DMS79 treated with DMSO at 0.1 percent for 48 hours (cell line): ENCODE data around the gene KREMEN2.
"Not testable (repeated sequence)": the region's sequence is repeated elsewhere in the genome, so short reads cannot be mapped to it uniquely, and the experiment has no call there.

Experiments used
- DNase-seq: peaks from one replicate; lab custom pipeline; 2025; lab: John Stamatoyannopoulos, UW

The KREMEN2 gene

DNA sequence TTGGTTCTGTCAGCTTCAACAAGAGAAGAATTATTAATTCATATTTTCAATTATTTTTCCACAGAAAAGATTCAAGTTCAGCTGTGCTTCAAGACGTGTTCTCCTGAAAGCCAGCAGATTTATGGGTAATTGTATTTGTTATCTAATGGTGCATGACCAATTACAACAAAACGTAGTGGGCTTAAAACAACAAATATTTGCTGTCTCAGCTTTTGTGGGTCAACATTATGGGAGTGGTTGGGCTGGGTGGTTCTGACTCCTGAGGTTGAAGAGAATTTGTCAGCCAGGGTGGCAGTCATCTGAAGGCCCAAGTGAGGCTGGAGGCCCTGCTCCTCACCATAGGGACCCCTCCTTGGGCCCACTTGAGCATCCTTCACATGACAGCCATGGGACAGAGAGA is 24.1 kb upstream of the KREMEN2 start:
- peak; percentile 56 for DNase-seq

DNA sequence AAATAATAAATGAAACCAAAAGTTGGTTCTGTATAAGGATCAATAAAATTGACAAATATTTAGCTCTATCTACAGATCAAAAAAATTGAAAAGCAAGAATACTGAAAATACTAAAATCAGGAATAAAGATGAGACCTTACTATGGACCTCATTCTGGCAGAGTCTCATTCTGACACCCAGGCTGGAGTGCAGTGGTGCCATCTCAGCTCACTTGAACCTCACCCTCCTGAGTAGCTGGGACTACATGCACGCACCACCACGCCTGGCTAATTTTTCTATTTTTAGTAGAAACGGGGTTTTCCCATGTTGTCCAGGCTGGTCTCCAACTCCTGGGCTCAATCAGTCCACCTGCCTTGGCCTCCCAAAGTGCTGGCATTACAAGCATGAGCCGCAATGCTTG is 22.0 kb upstream of the KREMEN2 start:
- no peak for DNase-seq

DNA sequence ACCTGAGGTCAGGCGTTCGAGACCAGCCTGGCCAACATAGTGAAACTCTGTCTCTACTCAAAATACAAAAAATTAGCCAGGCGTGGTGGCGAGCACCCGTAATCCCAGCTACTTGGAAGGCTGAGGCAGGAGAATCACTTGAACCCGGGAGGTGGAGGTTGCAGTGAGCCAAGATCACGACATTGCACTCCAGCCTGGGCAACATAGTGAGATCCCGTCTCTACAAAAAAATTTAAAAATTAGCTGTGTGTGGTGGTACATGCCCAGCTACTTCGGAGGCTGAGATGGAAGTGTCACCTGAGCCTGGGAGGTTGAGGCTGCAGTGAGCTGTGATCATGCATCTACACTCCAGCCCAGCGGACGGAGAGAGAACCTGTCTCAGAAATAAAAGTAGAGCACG is 20.4 kb upstream of the KREMEN2 start:
- DNase-seq = not testable (repeated sequence)

DNA sequence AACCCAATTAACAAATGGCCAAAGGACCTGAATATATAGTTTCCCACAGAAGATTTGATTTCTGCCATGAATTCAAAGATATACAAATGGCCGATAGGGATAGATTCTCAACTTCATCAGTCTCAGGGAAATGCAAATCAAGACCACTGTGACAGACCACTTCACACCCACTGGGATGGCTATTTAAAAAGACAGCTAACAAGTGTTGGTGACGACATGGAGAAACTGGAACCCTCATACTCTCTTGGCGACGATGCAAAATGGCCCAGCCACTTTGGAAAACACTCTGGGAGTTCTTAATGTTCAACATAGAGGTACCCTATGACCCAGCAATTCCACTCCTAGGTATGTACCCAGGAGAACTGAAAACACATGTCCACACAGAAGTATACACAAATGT is 17.4 kb upstream of the KREMEN2 start:
- no peak for DNase-seq

DNA sequence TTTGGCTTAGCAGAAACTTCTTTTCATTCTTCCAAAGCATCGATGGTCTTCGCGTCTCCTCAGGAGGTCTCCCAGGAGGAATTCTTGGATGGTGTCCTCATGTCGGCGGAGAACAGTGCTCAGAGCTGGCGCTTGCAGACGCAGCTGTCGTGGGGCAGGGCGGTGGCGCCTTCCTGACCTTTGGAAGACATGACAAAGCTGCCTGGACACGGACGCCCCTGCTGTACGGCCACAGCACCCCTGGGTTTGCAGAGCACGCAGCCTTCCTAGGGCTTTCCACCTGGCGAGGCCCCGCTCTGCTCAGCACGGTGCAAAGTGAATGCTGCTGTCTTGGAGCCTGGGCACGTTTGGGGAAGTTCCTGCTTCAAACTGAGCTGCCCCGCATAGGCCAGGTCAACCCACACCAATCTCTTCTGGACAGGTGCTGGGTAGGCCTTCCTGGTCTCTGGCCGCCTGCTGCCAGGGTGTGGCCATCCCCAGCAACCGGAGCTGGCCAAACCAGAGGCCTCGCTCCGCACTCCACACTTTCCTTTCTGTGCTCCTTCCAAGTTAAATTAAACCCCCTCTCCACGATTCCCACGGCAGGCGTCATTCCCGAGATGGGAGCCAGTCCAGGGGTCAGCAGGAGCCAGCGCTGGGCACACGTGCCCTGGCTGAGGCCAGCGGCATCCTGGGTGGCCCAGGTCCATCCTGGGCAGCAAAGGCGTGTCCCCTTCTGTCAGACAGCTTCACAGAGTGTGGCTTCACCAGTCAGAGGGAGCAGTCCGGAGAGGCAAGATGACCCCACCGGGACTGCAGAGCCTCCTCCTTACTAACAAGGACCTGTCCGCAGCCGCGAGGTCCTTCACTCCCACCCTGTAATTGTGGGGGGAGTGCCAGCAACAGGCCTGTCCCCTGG is 15.0 kb upstream of the KREMEN2 start:
- DNase-seq = no peak

DNA sequence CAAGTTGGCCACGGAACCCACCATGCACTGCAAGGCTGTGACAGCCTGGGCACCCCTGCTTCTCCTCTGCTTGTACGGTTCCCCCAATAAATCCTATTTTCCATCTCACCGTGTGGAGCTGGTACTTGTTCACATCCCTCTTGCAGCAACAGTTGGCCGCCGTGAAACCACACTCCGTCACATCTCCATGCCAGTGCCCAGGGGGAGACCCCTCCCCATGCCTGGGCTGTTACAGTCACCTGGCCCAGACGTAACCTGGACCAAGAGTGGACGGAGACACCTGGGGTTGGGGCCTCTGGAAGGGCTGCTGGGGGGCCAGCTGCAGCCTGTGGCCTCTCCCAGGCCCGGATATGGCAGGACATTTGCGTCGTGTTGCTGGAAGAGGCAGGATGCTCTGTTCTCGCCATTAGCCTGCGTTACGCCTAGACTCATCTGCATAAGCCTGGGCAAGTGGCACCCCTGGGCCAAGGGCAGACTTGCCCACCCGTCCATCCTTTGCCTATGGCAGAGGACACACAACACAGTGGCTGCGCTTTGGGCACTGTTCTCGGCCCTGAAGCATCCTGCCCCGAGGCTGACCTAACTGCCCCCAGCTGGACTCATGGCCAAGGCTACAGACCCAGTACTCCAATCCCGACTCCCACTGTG is 14.2 kb upstream of the KREMEN2 start:
- DNase-seq = no peak

DNA sequence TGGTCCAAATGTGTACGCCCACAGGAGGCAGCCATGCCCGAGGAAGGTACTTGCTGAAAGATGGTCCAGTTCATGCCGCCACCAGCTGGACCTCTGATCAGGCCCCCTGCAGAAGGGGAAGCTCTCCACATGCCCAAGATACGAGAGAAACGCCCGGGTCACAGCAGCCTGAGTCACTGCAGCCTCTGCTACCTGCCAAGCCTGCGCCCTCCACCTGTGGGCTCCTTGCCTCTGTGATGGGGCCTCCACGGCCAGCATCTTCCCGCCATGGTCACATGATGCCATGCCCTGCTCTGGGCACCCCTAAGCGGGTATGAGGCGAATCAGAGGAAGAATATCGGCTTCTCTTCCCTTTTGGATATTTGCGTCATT is 13.7 kb upstream of the KREMEN2 start:
- no peak for DNase-seq

DNA sequence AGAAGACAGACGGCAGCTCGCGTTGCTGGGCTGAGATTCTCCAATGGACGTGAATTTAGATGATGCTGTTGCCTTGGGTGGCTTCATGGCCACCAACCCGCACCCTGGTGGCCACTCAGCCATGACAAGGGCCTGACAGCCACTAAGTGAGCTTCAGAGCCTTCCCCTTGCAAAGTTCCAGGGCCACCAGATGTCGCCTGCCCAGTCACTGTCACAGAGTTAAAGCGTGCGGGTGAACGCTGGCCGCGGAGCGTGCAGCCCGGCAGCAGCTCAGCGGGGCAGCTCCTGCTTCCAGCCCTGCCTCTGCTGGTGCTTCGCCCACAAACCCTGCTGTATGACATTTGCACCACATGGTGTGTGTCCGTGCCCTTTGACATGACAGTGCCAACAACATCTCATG is 13.3 kb upstream of the KREMEN2 start:
- DNase-seq = no peak

DNA sequence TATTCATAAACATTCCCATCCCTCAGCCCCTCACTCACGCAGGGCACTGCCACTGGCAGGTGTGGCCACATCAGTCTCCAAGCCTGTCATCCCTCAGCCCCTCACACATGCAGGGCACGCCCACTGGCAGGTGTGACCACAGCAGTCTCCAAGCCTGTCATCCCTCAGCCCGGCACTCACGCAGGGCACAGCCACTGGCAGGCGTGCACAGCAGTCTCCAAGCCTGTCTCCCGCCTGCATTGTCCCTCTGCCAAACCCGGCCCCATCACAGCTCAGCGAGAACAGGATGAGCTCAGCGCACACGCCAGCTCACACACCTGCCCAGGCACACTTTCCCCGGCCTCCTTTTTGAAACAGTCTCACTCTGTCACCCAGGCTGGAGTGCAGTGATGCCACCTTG is 11.4 kb upstream of the KREMEN2 start:
- peak; percentile 46 for DNase-seq

DNA sequence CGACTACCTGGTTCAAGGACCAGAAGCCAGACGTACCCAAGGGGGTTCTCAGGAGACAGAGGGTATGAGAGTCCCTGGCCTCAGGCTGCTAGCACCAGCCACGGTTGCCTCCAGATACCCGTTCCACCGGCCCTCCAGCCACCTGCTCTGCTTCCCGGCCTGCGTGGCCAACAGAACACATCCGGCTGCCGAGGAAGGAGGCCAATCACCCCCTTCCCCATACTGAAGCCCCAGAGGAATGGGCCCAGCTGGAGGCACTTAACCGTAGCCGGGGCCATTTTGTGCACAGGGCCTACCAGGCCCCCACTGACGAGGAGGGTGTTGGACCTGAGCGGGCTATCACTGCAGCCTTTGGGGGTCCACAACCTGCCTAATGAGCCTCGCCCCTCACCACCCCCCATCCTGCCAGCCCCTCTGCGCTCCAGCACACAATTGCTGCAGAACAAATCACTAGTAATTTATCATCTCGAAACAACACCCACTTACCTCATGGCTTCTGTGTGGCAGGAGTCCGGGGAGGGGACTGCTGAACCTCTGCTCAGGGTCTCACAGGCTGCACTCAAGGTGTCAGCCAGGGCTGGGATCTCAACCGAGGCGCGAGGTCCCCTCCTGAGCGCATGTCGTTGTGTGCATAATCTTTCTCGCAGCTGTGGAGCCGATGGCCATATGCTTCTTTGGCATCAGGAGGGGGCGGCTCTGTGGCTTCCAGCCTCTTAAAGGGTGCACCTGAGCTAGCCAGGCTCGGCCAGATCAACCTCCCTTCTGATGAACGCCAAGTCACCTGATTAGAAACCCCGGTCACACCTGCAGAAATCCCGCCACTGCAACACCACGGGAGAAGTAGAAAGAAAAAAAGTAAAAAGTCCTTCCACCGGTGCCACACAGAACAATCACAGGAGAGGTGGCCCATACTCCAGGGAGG is 10.1 kb upstream of the KREMEN2 start:
- peak; percentile 45 for DNase-seq

DNA sequence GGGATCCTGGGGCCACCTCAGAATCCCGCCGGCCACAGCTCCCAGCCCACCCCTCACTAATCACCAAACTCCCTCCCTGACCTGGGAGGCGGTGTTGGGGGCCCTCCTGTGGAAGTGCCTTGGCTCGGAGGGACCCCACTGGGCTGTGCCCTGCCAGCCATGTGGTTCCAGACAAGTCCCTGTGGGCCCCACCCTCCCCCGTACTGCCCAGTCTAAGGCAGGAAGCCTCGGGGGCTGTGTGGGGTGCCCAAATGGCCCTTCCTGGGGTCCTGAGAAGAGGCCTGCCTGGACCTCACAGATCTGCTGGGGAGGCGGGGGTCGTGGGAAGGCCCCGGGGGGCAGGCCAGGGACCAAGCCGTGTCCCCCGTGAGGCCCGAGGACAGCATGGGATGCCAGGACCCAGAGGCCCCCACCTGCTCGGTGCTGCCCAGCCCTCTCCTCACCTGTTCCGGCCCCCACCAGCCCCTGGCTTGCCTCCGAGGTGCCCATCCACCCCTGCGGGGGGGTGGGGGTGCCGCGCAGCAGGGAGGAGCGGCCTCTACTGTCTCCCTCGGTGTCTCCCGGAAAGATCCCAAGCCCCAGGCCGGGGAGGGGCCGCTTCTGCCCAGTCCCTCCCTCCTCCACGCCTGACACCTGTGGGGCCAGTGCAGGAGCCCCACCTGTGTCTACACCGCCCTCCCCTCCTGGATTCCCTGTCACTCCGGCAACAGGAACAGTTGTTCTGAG is 9.3 kb upstream of the KREMEN2 start:
- DNase-seq = no peak

DNA sequence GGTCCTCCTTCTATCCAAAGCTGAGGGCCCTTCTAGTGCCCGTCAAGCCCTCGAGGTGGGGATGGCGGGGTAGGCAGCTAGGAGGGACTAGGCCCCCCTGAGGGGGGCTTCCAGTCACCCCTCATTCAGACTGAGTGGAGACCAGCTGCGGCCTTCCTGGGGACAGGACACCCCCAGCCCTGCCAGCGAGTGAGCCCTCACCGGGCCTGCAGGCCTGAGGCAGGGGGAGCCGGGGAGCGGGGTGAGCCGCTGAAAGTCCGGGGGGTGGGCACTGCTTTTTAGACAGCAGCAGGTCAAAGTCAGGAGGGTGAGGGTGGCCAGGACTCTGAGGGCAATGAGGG is 8.7 kb upstream of the KREMEN2 start:
- no peak for DNase-seq

DNA sequence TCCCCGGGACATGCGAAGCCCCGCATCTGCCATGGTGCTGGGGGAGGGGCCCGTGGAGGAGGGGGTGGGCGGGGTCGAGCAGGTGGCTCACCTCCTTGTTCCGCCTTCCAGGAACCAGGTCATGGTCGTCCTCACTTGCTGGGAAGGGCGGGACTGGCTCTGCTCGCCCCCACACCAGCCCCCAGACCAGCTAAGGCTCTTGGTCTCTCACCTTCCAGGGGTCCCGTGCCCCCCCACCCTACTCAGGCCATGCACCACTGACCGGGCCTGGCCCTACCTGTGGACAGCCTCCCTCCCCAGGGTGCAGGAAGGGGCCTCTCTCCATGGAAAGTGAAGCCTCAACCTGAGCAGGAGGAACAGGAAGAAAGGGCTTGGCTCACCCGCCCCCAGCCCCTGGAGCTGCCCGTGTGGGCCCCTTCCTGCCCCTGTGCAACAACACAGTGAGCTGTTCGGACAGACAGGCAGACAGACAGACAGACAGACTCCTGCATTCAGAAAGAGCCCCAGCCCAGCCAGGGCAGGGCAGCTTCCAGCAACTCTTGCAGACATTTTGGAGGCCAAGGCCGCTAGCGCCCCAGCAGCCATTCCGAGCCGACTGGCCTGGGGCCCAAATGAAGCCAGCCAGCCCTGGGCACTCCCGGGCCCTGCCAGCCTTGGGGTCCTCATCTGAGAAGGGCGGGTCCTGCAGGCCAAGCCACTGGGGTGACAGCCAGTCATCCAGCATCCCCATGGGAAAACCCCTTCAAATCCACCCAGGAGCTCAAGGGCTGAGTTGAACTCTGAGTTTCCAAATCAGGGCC is 8.1 kb upstream of the KREMEN2 start:
- no peak for DNase-seq

DNA sequence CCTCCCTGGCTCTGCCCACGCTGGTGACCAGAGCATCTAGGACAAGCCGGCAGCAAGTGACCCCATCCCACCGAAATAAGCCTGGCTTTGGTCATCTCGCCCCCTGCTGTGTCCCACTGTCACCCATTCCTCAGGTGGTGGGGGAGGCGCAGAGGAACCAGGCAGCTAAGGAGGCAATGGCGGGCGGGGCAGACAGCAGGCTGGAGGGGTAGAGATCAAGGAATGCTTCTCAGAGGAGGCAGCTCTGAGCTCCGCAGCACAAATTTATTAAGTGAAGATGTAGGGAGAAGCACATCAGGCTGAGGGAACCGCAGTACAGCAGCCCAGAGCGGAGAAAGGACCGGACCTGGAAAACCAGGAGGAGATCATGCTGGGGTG is 7.5 kb upstream of the KREMEN2 start:
- no peak for DNase-seq

DNA sequence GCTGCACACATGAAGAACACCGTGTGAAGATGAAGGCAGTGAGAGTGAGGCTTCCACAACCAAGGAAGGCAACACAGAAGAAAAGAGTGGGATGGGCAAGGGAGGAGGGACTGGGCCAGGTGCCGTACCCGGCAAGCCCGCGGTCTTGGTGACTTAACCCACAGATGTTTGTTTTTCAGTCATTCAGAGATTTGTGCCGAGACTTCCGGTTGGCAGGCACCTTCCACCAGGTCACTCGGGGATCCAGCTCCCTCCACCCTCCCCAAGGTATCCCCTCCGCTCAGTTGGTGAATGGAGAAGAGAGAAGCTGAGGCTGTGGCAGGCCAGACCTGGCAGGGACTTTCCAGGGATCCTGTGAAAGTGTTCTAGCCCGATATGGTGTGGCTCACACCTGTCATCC is 4.9 kb upstream of the KREMEN2 start:
- DNase-seq = no peak

DNA sequence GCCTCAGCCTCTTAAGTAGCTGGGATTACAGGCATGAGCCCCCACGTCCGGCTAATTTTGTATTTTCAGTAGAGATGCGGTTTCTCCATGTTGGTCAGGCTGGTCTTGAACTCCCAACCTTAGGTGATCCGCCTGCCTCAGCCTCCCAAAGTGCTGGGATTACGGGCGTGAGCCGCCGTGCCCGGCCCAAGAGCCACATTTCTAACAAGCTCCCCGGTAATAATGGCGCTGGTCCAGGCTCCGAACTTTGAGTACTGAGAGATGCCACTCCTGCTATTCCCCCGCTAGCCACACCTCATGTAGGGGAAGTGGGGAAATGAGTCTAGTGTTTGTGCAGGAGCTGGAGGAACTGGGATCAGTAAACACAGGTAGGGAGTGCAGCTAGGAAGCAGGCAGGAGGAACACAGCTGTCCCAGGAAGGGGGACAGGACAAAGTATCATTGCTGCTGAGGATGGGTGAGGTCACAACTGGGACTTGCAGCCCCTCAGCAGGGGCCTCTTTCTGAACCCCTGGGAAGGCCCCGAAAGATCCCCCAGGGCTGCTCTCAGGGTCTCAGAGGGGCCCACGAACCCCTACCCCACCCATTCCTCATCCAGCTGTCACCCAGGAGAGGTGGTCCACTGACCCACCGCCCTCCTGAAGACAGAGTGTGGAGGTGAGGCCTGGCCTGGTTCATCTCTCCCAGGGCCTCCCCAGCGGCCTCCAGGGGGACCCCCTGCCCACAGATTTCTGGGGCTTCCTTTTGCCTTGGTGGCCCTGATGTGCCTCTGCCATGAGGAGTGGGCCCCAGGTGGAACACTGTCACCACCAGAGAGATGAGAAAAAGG is 3.7 kb upstream of the KREMEN2 start:
- no peak for DNase-seq

DNA sequence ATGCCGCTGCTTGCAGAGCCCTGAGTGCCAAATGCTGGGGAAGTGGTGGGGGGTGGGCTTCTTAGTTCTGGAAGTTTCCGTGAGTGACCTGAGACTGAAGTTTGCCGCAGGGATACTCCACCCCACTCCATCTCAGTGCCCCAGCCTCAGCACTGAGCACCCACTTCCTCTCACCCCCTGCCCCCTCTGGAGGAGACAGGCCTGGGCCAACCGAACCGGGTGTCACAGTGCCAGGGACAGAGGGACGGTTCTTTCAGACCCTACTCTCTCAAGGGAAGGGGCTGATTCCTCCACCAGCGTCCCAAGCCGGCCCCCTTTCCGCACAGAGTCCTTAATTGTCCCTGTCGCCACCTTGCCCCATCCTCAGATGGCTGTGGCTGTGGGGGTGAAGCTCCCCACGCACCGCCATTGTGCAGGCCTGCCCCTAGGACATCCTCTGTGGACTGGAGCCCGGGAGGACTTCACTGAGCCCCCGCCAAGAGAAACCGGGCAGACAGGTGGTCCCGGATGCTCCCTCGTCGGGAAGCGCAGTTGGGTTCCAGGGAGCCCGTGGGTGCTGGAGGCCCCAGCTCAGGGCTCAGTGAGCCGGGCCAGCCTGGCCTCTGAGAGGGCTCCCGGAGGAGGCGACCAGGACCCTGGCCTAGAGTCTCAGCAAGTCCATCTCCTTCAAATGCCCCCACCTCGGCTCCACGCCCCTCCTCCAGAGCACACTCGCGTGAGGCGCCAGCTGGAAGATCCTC is 1.6 kb upstream of the KREMEN2 start:
- DNase-seq = no peak

DNA sequence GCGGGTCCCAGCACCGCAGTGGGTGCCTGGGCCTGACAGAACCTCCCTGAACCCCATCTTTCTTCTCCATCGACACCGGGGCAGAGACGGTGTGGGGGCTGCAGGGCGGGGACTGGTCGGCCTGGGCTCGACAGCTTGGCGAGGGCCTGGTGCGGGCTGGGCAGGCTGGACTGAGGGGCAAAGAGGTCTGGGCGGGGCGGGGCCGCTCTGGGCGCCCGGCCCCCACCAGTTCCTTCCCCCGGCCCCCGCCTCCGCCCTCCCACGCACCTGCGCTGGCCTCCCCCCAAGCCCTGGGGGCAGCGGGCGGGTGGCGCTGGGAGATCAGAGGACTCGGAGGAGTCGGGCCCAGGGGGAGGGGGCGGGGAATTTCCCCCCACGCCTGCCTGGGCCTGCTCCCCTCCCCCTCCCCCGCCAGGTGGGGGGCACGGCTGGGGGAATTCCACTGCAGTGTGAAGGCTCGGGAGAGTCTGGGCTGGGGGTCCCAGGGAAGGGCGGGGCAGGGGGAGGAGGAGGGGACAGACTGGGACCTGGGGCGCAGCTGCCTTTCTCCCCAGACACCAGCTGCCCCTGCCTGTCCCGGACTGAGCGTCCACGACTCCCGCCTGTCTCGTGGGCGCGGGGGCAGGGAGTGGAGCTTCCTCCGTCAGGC is 877 bp upstream of the KREMEN2 start:
- no peak for DNase-seq
